Naive B cell (primary cell): Measurements from ENCODE around the gene RAG2. TPM values are rescaled to one million over a fixed set of nuclear protein-coding genes. Genes with fewer than 3 reads are reported as not detected.
"Not testable (repeated sequence)": the region's sequence is repeated elsewhere in the genome, so short reads cannot be mapped to it uniquely, and the experiment has no call there.

ENCODE experiments used
- ATAC-seq, 2 donors: fragments of 150-1000 bp; cut with Tn5 transposase; 2 replicates each; pipeline ENCODE4 v1.10.0; 2021; ENCODE audit warnings: low read depth in 2 of 2, mild to moderate bottlenecking in 2 of 2, moderate library complexity in 2 of 2
- DNase-seq: peaks from one replicate; pipeline ENCODE4 v3.0.0; 2022
- H3K27ac Mint-ChIP-seq, 6 donors: one replicate each; pipeline ENCODE4 v1.8.0; 2020 to 2022; ENCODE audit warnings: mild to moderate bottlenecking in 6 of 6, mixed read lengths in 6 of 6, moderate library complexity in 5 of 6, inconsistent platforms in 2 of 6
- H3K27me3 Mint-ChIP-seq, 3 donors: one replicate each; pipeline ENCODE4 v1.8.0; 2021 to 2022; ENCODE audit warnings: mixed read lengths in 3 of 3, mild to moderate bottlenecking in 1 of 3
- H3K36me3 Mint-ChIP-seq, 2 donors: one replicate each; pipeline ENCODE4 v1.8.0; 2020 to 2022; ENCODE audit warnings: mixed read lengths in 2 of 2, inconsistent platforms in 1 of 2, mild to moderate bottlenecking in 1 of 2
- H3K4me1 Mint-ChIP-seq, 3 donors: one replicate each; pipeline ENCODE4 v1.8.0; 2020 to 2022; ENCODE audit warnings: mixed read lengths in 3 of 3, inconsistent platforms in 1 of 3, mild to moderate bottlenecking in 1 of 3, moderate library complexity in 1 of 3
- H3K4me3 Mint-ChIP-seq, 8 donors: one replicate each; pipeline ENCODE4 v1.8.0; 2020 to 2022; ENCODE audit warnings: mild to moderate bottlenecking in 8 of 8, mixed read lengths in 8 of 8, moderate library complexity in 8 of 8, inconsistent platforms in 2 of 8
- H3K9me3 Mint-ChIP-seq, 7 donors: one replicate each; pipeline ENCODE4 v1.8.0; 2020 to 2022; ENCODE audit warnings: mixed read lengths in 7 of 7, mild to moderate bottlenecking in 5 of 7, inconsistent platforms in 2 of 7, moderate library complexity in 1 of 7
- polyA plus RNA-seq, 6 donors: library from polyadenylated mRNA; unstranded; fragments of 300-500 nt; fragmentation: Illumina TruSeq; gene quantifications; one replicate each; pipeline ENCODE4 v1.2.3, GENCODE V29; 2021; ENCODE audit warnings: low read depth in 6 of 6

RAG2 gene
- polyA plus RNA-seq, 6 donors from 2014 or later: not detected

GRCh38 chr11:36558571-36559413 is 39.2 kb downstream of the RAG2 start:
- Mint-ChIP-seq H3K9me3 (peaks cover 0 to 24% (median 5%) of the 10 kb centered on the region in 7 donors), H3K36me3 (no peaks in the 10 kb centered on the region), H3K4me3 (no peak overlapping the region), H3K4me1 (peaks cover 0 to 2% (median 0%) of the 10 kb centered on the region in 3 donors), H3K27ac (no peak overlapping the region), H3K27me3 (peaks cover 0 to 5% (median 0%) of the 10 kb centered on the region in 3 donors)
- ATAC-seq: no peak
- DNase-seq: no peak

- DNase-seq (no peak), ATAC-seq (no peak)
- Mint-ChIP-seq H3K9me3 (peaks cover 0 to 24% (median 5%) of the 10 kb centered on the region in 7 donors), H3K4me1 (peaks cover 0 to 2% (median 0%) of the 10 kb centered on the region in 3 donors), H3K27ac (no peak overlapping the region), H3K4me3 (no peak overlapping the region), H3K36me3 (no peaks in the 10 kb centered on the region), H3K27me3 (peaks cover 0 to 5% (median 0%) of the 10 kb centered on the region in 3 donors)
These were observed 40.0 kb downstream of the RAG2 start for GRCh38 chr11:36557991-36558390.

- not testable (repeated sequence) for H3K36me3 Mint-ChIP-seq, DNase-seq, ATAC-seq, H3K4me3 Mint-ChIP-seq, H3K4me1 Mint-ChIP-seq, H3K27me3 Mint-ChIP-seq, H3K27ac Mint-ChIP-seq
- peaks cover 0 to 24% (median 5%) of the 10 kb centered on the region in 7 donors for H3K9me3 Mint-ChIP-seq
These were observed 40.6 kb downstream of the RAG2 start for GRCh38 chr11:36557390-36557789.

GRCh38 chr11:36550385-36551115 is 47.5 kb downstream of the RAG2 start:
- Mint-ChIP-seq H3K4me1 (no peaks in the 10 kb centered on the region), H3K9me3 (peaks cover 0 to 12% (median 4%) of the 10 kb centered on the region in 7 donors), H3K27me3 (peaks cover 0 to 8% (median 0%) of the 10 kb centered on the region in 3 donors), H3K36me3 (peaks cover 0 to 7% of the 10 kb centered on the region in 2 donors), H3K27ac (no peak overlapping the region), H3K4me3 (no peak overlapping the region)
- ATAC-seq (no peak), DNase-seq (no peak)

Other genes starting within 250 kb of the RAG2 start
- 10 to 100 TPM; 13.3 to 33.1 (median 15.6) TPM for gene TRAF6, start 88.0 kb downstream of the RAG2 start, polyA plus RNA-seq
- gene RAG1, start 30.2 kb downstream of the RAG2 start, polyA plus RNA-seq: 1 to 10 TPM in 1 of 6 donors, under 1 TPM in 2, not detected in 3; 0.23 to 1.3 (median 0.43) TPM
- gene IFTAP, start 3.7 kb downstream of the RAG2 start, polyA plus RNA-seq: 1 to 10 TPM in 4 of 6 donors, under 1 TPM in 1, not detected in 1; 0.46 to 4.0 (median 2.1) TPM